Right lobe of liver (tissue), 4 donors: ENCODE measurements around the gene AK5.

Experiments used
- POLR2A ChIP-seq: fragments of 450-650 bp; IDR thresholded peaks from one replicate; pipeline ENCODE4 v1.6.1; 2017; ENCODE audit warnings: antibody characterized with exemption, mild to moderate bottlenecking
- TF ChIP-seq, protein P1 (sequence below), 4 donors: fragments of 200-600 bp in 3 of 4; fragments of 450-650 bp in 1 of 4; IDR thresholded peaks; one replicate each; pipeline versions ENCODE4 v1.5.1 to v1.8.0; 2016 to 2022; ENCODE audit warnings: antibody characterized with exemption in 4 of 4, mild to moderate bottlenecking in 2 of 4
- donor health status: DM: no; HTN: no; CAD: no.
- donor health status: DM: no; HTN: no; CAD: no.
- donor health status: DM: no; HTN: yes; CAD: no.

DNA sequence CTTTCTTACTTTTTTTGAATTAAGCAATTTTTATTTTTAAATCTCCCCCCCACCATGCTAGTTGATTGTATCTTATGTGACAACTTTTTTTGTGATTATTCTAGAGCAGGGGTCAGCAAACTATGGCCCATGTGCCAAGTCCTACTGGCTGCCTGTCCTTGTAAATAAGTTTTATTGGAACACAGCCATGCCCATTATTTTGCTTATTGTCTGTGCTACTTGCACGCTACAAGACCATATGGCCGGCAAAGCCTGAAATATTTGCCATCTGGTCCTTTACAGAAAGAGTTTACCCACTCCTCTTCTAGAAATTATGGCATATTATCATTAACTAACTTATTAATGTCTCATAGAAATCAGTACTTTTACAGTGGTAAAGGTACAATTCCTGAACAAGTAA, 51.7 kb downstream of the AK5 start:
- TF ChIP-seq, protein P1, sequence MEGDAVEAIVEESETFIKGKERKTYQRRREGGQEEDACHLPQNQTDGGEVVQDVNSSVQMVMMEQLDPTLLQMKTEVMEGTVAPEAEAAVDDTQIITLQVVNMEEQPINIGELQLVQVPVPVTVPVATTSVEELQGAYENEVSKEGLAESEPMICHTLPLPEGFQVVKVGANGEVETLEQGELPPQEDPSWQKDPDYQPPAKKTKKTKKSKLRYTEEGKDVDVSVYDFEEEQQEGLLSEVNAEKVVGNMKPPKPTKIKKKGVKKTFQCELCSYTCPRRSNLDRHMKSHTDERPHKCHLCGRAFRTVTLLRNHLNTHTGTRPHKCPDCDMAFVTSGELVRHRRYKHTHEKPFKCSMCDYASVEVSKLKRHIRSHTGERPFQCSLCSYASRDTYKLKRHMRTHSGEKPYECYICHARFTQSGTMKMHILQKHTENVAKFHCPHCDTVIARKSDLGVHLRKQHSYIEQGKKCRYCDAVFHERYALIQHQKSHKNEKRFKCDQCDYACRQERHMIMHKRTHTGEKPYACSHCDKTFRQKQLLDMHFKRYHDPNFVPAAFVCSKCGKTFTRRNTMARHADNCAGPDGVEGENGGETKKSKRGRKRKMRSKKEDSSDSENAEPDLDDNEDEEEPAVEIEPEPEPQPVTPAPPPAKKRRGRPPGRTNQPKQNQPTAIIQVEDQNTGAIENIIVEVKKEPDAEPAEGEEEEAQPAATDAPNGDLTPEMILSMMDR (IDR thresholded peaks at IDR 0.05) = no peak
- no peak for TF ChIP-seq POLR2A
